RWPE2 (cell line): ENCODE data around the gene HCRTR1.

Experiments used
- ATAC-seq: fragments of 200-7000 bp; cut with Tn5 transposase; 3 replicates; pipeline ENCODE4 v1.9.1; 2021; ENCODE audit warnings: low read depth
- DNase-seq: peaks from one replicate; pipeline ENCODE4 v3.0.0-alpha.2; 2020; ENCODE audit warnings: low spot score
- H3K27ac ChIP-seq: fragments of 450-650 bp; 2 replicates; pipeline ENCODE4 v1.5.1; 2017; ENCODE audit warnings: mild to moderate bottlenecking; ENCODE audit not compliant: poor library complexity, severe bottlenecking
- H3K27me3 ChIP-seq: fragments of 250-450 bp; sonication (Bioruptor Pico); 2 replicates; pipeline ENCODE4 v1.5.1; 2021; ENCODE audit warnings: mild to moderate bottlenecking, moderate library complexity; ENCODE audit not compliant: insufficient read depth, poor library complexity, severe bottlenecking
- H3K36me3 ChIP-seq: fragments of 250-450 bp; sonication (Bioruptor Pico); 2 replicates; pipeline ENCODE4 v1.5.1; 2020; ENCODE audit warnings: low read depth, mild to moderate bottlenecking, moderate library complexity
- H3K4me1 ChIP-seq: fragments of 250-450 bp; sonication (Bioruptor Pico); 2 replicates; pipeline ENCODE4 v1.5.1; 2021; ENCODE audit warnings: mild to moderate bottlenecking, moderate library complexity; ENCODE audit not compliant: insufficient read depth, poor library complexity, severe bottlenecking
- H3K4me3 ChIP-seq: fragments of 250-450 bp; sonication (Bioruptor Pico); 2 replicates; pipeline ENCODE4 v1.5.1; 2021; ENCODE audit warnings: mild to moderate bottlenecking, moderate library complexity; ENCODE audit not compliant: severe bottlenecking
- H3K9me3 ChIP-seq: fragments of 250-450 bp; sonication (Bioruptor Pico); 2 replicates; pipeline ENCODE4 v1.5.1; 2021; ENCODE audit warnings: mild to moderate bottlenecking, moderate library complexity; ENCODE audit not compliant: severe bottlenecking
- TF ChIP-seq, protein P1 (sequence below): fragments of 450-650 bp; IDR thresholded peaks from one replicate; pipeline ENCODE4 v1.5.1; 2017; ENCODE audit warnings: mild to moderate bottlenecking, moderate library complexity; ENCODE audit not compliant: poor library complexity, severe bottlenecking

HCRTR1 gene

DNA sequence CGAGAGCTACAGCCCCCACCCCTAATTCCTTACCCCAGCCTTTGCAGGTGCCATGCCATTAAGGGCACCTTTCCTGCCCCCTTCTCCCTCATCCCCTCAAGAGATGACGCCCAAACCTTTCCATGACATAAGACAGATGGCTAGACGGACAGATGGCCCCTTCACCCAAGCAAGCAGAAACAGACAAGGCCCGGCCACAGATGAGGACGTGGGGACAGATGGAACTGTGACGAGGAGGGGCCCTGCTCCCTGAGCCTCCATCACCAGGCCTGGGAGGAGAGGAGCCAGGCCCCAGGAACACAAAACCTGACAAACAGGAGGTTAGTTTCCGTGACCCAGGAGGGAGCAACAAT is 51.9 kb downstream of the HCRTR1 start:
- Histone ChIP-seq H3K4me1 (peaks cover 26% of the 10 kb centered on the region), H3K9me3 (no peaks in the 10 kb centered on the region), H3K36me3 (peaks cover 40% of the 10 kb centered on the region), H3K27ac (peak overlapping the region; percentile 74), H3K27me3 (no peaks in the 10 kb centered on the region), H3K4me3 (no peak overlapping the region)
- TF ChIP-seq, protein P1, sequence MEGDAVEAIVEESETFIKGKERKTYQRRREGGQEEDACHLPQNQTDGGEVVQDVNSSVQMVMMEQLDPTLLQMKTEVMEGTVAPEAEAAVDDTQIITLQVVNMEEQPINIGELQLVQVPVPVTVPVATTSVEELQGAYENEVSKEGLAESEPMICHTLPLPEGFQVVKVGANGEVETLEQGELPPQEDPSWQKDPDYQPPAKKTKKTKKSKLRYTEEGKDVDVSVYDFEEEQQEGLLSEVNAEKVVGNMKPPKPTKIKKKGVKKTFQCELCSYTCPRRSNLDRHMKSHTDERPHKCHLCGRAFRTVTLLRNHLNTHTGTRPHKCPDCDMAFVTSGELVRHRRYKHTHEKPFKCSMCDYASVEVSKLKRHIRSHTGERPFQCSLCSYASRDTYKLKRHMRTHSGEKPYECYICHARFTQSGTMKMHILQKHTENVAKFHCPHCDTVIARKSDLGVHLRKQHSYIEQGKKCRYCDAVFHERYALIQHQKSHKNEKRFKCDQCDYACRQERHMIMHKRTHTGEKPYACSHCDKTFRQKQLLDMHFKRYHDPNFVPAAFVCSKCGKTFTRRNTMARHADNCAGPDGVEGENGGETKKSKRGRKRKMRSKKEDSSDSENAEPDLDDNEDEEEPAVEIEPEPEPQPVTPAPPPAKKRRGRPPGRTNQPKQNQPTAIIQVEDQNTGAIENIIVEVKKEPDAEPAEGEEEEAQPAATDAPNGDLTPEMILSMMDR: no peak
- DNase-seq (no peak), ATAC-seq (no peak)

DNA sequence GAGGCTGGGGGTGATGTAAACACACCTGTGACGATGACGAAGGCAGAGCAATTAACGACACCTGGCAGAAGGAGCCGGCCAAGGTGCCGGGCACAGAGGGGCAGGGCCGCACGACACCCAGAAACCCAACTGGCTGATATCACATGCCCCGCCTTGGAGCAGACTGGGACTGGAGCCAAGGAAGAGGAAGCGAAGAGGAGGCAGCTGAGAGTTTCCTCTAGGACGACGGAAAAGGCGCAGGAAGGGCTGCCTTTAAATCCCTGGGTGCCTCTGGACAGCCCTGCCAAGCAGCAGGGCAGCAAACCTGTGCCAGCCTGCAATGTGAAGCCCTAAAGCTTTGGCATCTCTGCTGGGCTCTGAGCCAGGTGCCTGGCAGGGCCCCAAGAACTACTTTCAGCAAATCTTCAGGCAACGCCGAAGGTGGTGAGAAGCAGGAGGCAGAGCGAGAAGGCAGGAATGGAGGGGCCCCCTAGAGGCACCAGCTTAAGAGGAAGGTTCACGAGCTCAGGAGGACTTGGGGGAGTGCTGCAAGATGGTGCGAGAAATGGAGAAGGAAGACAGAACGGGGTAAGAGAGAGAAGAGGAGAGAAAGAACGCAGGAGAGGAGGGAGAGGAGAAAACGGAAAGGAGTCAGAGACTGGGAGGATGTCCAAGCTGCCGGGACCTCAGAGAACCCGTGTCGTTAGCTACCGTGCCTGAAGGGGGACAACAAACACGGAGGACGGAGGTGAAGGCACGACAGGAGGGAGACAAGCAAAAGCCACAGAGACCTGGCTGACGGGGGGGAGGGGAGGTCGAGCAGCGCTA is 52.5 kb downstream of the HCRTR1 start:
- Histone ChIP-seq H3K27me3 (no peaks in the 10 kb centered on the region), H3K9me3 (no peaks in the 10 kb centered on the region), H3K4me1 (peaks cover 26% of the 10 kb centered on the region), H3K27ac (peak overlapping the region; percentile 74), H3K36me3 (peaks cover 40% of the 10 kb centered on the region), H3K4me3 (no peak overlapping the region)
- DNase-seq (peak; percentile 93), ATAC-seq (peak; percentile 80)
- TF ChIP-seq, protein P1: peak; percentile 59

DNA sequence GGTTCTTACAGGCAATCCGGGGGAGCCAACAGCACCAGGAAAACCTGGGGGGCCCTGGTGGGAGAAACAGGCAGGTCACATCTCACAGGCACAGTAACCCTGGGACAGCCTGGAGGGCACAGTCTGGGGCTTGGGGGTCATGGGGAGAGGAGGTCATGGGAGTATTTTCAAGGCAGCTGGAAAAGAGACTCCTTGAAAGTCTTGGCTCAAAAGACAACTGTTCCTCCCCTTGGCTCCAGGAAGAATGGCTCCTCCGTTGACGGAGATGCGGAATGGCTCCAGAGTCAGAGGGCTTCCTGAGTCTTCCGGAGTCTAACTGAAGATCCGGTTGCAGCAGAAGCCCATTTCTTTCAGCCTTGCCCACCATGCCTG is 53.1 kb downstream of the HCRTR1 start:
- DNase-seq (no peak), ATAC-seq (no peak)
- no peak overlapping the region for H3K4me3 ChIP-seq
- TF ChIP-seq, protein P1: no peak
- H3K9me3 ChIP-seq: no peaks in the 10 kb centered on the region
- peaks cover 26% of the 10 kb centered on the region for H3K4me1 ChIP-seq
- H3K27ac ChIP-seq: peak overlapping the region; percentile 74
- H3K27me3 ChIP-seq: no peaks in the 10 kb centered on the region
- H3K36me3 ChIP-seq: peaks cover 37% of the 10 kb centered on the region

DNA sequence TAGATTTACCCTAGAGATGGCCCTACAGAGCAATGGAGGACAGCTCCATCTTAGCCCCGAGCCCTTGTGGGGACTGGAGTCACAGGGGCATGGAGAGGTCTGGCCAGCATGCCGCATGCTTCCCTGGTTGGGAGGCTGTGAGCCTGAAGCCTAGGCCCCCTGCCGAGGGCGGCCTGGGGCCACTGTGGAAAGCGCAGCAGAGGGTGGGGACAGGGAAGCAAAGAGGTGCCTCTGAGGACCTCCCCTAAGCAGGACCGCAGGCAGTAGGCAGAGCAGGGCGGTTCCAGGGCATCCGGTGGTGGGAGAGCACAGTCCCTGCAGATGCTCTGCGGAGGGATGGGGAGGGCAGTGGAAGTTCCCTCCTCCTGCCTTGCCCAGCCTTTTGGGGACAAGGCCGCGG is 53.7 kb downstream of the HCRTR1 start:
- Histone ChIP-seq H3K4me1 (peaks cover 26% of the 10 kb centered on the region), H3K27me3 (no peaks in the 10 kb centered on the region), H3K4me3 (no peak overlapping the region), H3K9me3 (no peaks in the 10 kb centered on the region), H3K27ac (peak overlapping the region; percentile 74), H3K36me3 (peaks cover 37% of the 10 kb centered on the region)
- TF ChIP-seq, protein P1: no peak
- no peak for DNase-seq
- ATAC-seq: no peak

DNA sequence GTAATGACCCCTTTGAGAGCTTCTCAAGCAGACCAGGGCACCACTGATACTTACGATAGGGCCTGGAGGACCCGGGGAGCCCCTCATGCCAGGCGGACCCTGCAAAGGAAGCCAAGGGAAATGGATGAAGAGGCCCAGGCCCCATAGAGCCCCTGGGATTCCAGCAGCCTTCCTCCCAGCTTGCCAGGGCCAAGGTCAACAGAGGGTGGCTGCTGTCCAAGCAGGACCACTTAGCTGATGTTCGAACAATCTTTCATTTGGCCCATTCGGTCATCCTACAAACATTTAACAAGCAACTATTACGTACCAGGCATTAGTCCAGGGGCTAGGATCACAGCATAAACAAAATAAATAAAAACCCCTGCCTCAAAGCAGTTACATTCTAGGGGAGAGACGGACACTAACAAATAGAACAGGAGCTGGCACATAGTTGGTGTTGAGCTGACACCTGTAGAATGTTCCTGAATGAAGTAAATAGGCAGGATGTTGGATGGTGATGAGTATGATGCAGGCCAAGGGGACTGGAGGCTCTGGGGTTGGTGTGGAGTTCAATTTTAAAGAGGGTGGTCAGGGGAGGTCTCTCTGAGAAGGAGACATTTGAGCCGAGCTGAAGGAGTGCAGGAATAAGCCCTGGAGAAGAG is 54.2 kb downstream of the HCRTR1 start:
- Histone ChIP-seq H3K9me3 (no peaks in the 10 kb centered on the region), H3K27me3 (no peaks in the 10 kb centered on the region), H3K4me1 (peaks cover 21% of the 10 kb centered on the region), H3K4me3 (no peak overlapping the region), H3K27ac (no peak overlapping the region), H3K36me3 (peaks cover 36% of the 10 kb centered on the region)
- ATAC-seq: no peak
- no peak for DNase-seq
- TF ChIP-seq, protein P1: no peak
